OCI-LY1 (cell line): ENCODE measurements around the gene PIGU.

Experiments used
- H2AFZ ChIP-seq: fragments of 200-600 bp; sonication (generic), shearing (Covaris generic); 2 replicates; pipeline ENCODE4 v1.6.0; 2014; ENCODE audit warnings: antibody characterized with exemption, mild to moderate bottlenecking, low read length
- H3F3A ChIP-seq: fragments of 200-600 bp; sonication (generic), shearing (Covaris generic); 2 replicates; pipeline ENCODE4 v1.6.0; 2014; ENCODE audit warnings: mild to moderate bottlenecking, antibody characterized with exemption, low read length, moderate library complexity; ENCODE audit not compliant: insufficient read depth
- H3K27ac ChIP-seq: fragments of 200-600 bp; sonication (generic); 2 replicates; pipeline ENCODE4 v1.5.1; 2014; ENCODE audit warnings: low read length, mixed run types, mild to moderate bottlenecking, low read depth; ENCODE audit not compliant: poor library complexity, severe bottlenecking
- H3K27me3 ChIP-seq: fragments of 200-600 bp; sonication (generic); 2 replicates; pipeline ENCODE4 v1.6.0; 2014; ENCODE audit warnings: antibody characterized with exemption, mild to moderate bottlenecking, low read length, moderate library complexity; ENCODE audit not compliant: insufficient read depth
- H3K36me3 ChIP-seq: fragments of 200-600 bp; sonication (generic); 2 replicates; pipeline ENCODE4 v1.6.1; 2014; ENCODE audit warnings: mild to moderate bottlenecking, antibody characterized with exemption, low read length, moderate library complexity, mixed read lengths; ENCODE audit not compliant: insufficient read depth
- H3K4me1 ChIP-seq: fragments of 200-600 bp; sonication (generic); 2 replicates; pipeline ENCODE4 v1.5.1; 2014; ENCODE audit warnings: mild to moderate bottlenecking, low read length, moderate library complexity; ENCODE audit not compliant: insufficient read depth, severe bottlenecking
- H3K4me2 ChIP-seq: fragments of 200-600 bp; sonication (generic), shearing (Covaris generic); 2 replicates; pipeline ENCODE4 v1.6.1; 2014; ENCODE audit warnings: low read length
- H3K4me3 ChIP-seq: fragments of 200-600 bp; sonication (generic); 2 replicates; pipeline ENCODE4 v1.5.1; 2014; ENCODE audit warnings: low read length, low read depth, mild to moderate bottlenecking, mixed read lengths; ENCODE audit not compliant: poor library complexity, severe bottlenecking
- H3K79me2 ChIP-seq: fragments of 200-600 bp; shearing (Covaris generic); 2 replicates; pipeline ENCODE4 v1.6.1; 2016; ENCODE audit warnings: mixed run types, low read length, mixed read lengths; ENCODE audit not compliant: insufficient read depth
- H3K9ac ChIP-seq: fragments of 200-600 bp; sonication (generic), shearing (Covaris generic); 2 replicates; pipeline ENCODE4 v1.6.1; 2014; ENCODE audit warnings: mild to moderate bottlenecking, low read length, mixed read lengths
- H3K9me2 ChIP-seq: fragments of 200-600 bp; sonication (generic), shearing (Covaris generic); 2 replicates; pipeline ENCODE4 v1.6.1; 2014; ENCODE audit warnings: low read depth, mild to moderate bottlenecking, low read length, mixed read lengths
- H3K9me3 ChIP-seq: fragments of 200-600 bp; shearing (Covaris generic); 2 replicates; pipeline ENCODE4 v1.6.1; 2014; ENCODE audit warnings: low read length, mixed read lengths
- H4K20me1 ChIP-seq: fragments of 200-600 bp; sonication (generic), shearing (Covaris generic); 2 replicates; pipeline ENCODE4 v1.6.0; 2016; ENCODE audit warnings: mild to moderate bottlenecking, low read length; ENCODE audit not compliant: insufficient read depth
- CTCF ChIP-seq: fragments of 200-600 bp; sonication (generic), shearing (Covaris generic); IDR thresholded peaks from 2 replicates; pipeline ENCODE4 v1.5.1; 2017; ENCODE audit warnings: mild to moderate bottlenecking, antibody characterized with exemption, low read length, moderate library complexity, mixed read lengths
- EZH2 ChIP-seq: fragments of 200-600 bp; sonication (generic), shearing (Covaris generic); IDR thresholded peaks from 2 replicates; pipeline ENCODE4 v1.8.0; 2017; ENCODE audit warnings: borderline replicate concordance, mixed run types, mild to moderate bottlenecking, antibody characterized with exemption, low read length, moderate library complexity, mixed read lengths

Gene PIGU

GRCh38 chr20:34540596-34541263, 136.2 kb downstream of the PIGU start:
- TF ChIP-seq CTCF (no peak), EZH2 (no peak)
- Histone ChIP-seq H3K9me2 (no peaks in the 10 kb centered on the region), H3K79me2 (no peaks in the 10 kb centered on the region), H3K27me3 (no peaks in the 10 kb centered on the region; the same call in 1 of the 2 replicates), H2AFZ (no peak overlapping the region), H3F3A (no peaks in the 10 kb centered on the region), H3K27ac (no peak overlapping the region), H3K9me3 (no peaks in the 10 kb centered on the region), H3K36me3 (peaks cover 34% of the 10 kb centered on the region), H3K4me1 (no peaks in the 10 kb centered on the region), H4K20me1 (no peaks in the 10 kb centered on the region), H3K9ac (no peak overlapping the region), H3K4me2 (no peak overlapping the region), H3K4me3 (no peak overlapping the region)

- TF ChIP-seq EZH2 (no peak), CTCF (no peak)
- Histone ChIP-seq H3F3A (no peaks in the 10 kb centered on the region), H3K79me2 (no peaks in the 10 kb centered on the region), H3K4me2 (no peak overlapping the region), H2AFZ (no peak overlapping the region), H3K27me3 (no peaks in the 10 kb centered on the region; the same call in 1 of the 2 replicates), H3K4me1 (no peaks in the 10 kb centered on the region), H3K4me3 (no peak overlapping the region), H3K9ac (no peak overlapping the region), H3K9me3 (no peaks in the 10 kb centered on the region), H4K20me1 (no peaks in the 10 kb centered on the region), H3K36me3 (peaks cover 44% of the 10 kb centered on the region), H3K27ac (no peak overlapping the region), H3K9me2 (no peaks in the 10 kb centered on the region)
Observed at GRCh38 chr20:34539756-34540155, 137.1 kb downstream of the PIGU start.

GRCh38 chr20:34538671-34539123, 138.2 kb downstream of the PIGU start:
- no peaks in the 10 kb centered on the region for H3K27me3 ChIP-seq
- peaks cover 51% of the 10 kb centered on the region for H3K36me3 ChIP-seq
- no peak overlapping the region for H3K9ac ChIP-seq
- no peak overlapping the region for H3K4me3 ChIP-seq
- H3K9me2 ChIP-seq = no peaks in the 10 kb centered on the region
- H2AFZ ChIP-seq = no peak overlapping the region
- no peaks in the 10 kb centered on the region for H3K9me3 ChIP-seq
- H4K20me1 ChIP-seq = no peaks in the 10 kb centered on the region
- no peaks in the 10 kb centered on the region for H3K79me2 ChIP-seq
- TF ChIP-seq EZH2 (no peak), CTCF (peak; percentile 91)
- H3K4me1 ChIP-seq = no peaks in the 10 kb centered on the region
- H3K4me2 ChIP-seq = no peak overlapping the region
- H3K27ac ChIP-seq = no peak overlapping the region
- H3F3A ChIP-seq = no peaks in the 10 kb centered on the region
